ENCODE measurements around the gene STK32C.

The STK32C gene

GRCh38 chr10:132247943-132248342 lies 59.8 kb downstream of the STK32C start:
- TF ChIP-seq SUZ12 (IDR thresholded peaks at IDR 0.05; ENCODE audit: extremely low read depth, insufficient read depth, insufficient read length): no peak
- TF ChIP-seq ZNF274 (IDR thresholded peaks at IDR 0.05; ENCODE audit: low read depth, low read length): no peak
- no peak for TF ChIP-seq YY1 (IDR thresholded peaks at IDR 0.05; ENCODE audit: insufficient read depth, insufficient read length)
- no peaks in the 10 kb centered on the region for H3K36me3 ChIP-seq (ENCODE audit: insufficient read depth, insufficient read length, low read length)

GRCh38 chr10:132246296-132246695 lies 61.5 kb downstream of the STK32C start:
- H3K9ac ChIP-seq (ENCODE audit: insufficient read length, low read depth): no peak overlapping the region
- H3K36me3 ChIP-seq (ENCODE audit: insufficient read depth, insufficient read length, low read length): no peaks in the 10 kb centered on the region
- H3K4me3 ChIP-seq (ENCODE audit: insufficient read length, low read depth): no peak overlapping the region
- no peaks in the 10 kb centered on the region for H3K9me3 ChIP-seq (ENCODE audit: insufficient read depth, low read length)
- H3K27me3 ChIP-seq (ENCODE audit: insufficient read depth, insufficient read length): no peaks in the 10 kb centered on the region
- peaks cover 5% of the 10 kb centered on the region for H3K4me1 ChIP-seq (ENCODE audit: insufficient read depth, insufficient read length)
- no peak for TF ChIP-seq SUZ12 (IDR thresholded peaks at IDR 0.05; ENCODE audit: extremely low read depth, insufficient read depth, insufficient read length)
- no peak for TF ChIP-seq YY1 (IDR thresholded peaks at IDR 0.05; ENCODE audit: insufficient read depth, insufficient read length)
- TF ChIP-seq ZNF274 (IDR thresholded peaks at IDR 0.05; ENCODE audit: low read depth, low read length): no peak
- no peak for DNase-seq (ENCODE audit: low read depth, low spot score)

More at GRCh38 chr10:132247943-132248342, 59.8 kb downstream of the STK32C start:
- no peaks in the 10 kb centered on the region for H3K9me3 ChIP-seq (ENCODE audit: insufficient read depth, low read length)
- peaks cover 4% of the 10 kb centered on the region for H3K4me1 ChIP-seq (ENCODE audit: insufficient read depth, insufficient read length)
- no peak overlapping the region for H3K4me3 ChIP-seq (ENCODE audit: insufficient read length, low read depth)
- H3K9ac ChIP-seq (ENCODE audit: insufficient read length, low read depth): no peak overlapping the region
- DNase-seq (ENCODE audit: low read depth, low spot score): no peak
- no peaks in the 10 kb centered on the region for H3K27me3 ChIP-seq (ENCODE audit: insufficient read depth, insufficient read length)

GRCh38 chr10:132245056-132245455 lies 62.7 kb downstream of the STK32C start:
- H3K4me1 ChIP-seq (ENCODE audit: insufficient read depth, insufficient read length): peaks cover 5% of the 10 kb centered on the region
- TF ChIP-seq ZNF274 (IDR thresholded peaks at IDR 0.05; ENCODE audit: low read depth, low read length) (no peak), YY1 (IDR thresholded peaks at IDR 0.05; ENCODE audit: insufficient read depth, insufficient read length) (no peak), SUZ12 (IDR thresholded peaks at IDR 0.05; ENCODE audit: extremely low read depth, insufficient read depth, insufficient read length) (no peak)
- no peak for DNase-seq (ENCODE audit: low read depth, low spot score)

GRCh38 chr10:132243626-132244025 lies 64.1 kb downstream of the STK32C start:
- H3K9me3 ChIP-seq (ENCODE audit: insufficient read depth, low read length): no peaks in the 10 kb centered on the region
- TF ChIP-seq SUZ12 (IDR thresholded peaks at IDR 0.05; ENCODE audit: extremely low read depth, insufficient read depth, insufficient read length) (no peak), ZNF274 (IDR thresholded peaks at IDR 0.05; ENCODE audit: low read depth, low read length) (no peak), YY1 (IDR thresholded peaks at IDR 0.05; ENCODE audit: insufficient read depth, insufficient read length) (no peak)
- DNase-seq (ENCODE audit: low read depth, low spot score): no peak
- H3K36me3 ChIP-seq (ENCODE audit: insufficient read depth, insufficient read length, low read length): no peaks in the 10 kb centered on the region
- no peaks in the 10 kb centered on the region for H3K27me3 ChIP-seq (ENCODE audit: insufficient read depth, insufficient read length)
- no peak overlapping the region for H3K4me3 ChIP-seq (ENCODE audit: insufficient read length, low read depth)
- H3K4me1 ChIP-seq (ENCODE audit: insufficient read depth, insufficient read length): peaks cover 6% of the 10 kb centered on the region
- H3K9ac ChIP-seq (ENCODE audit: insufficient read length, low read depth): no peak overlapping the region

More at GRCh38 chr10:132245056-132245455, 62.7 kb downstream of the STK32C start:
- H3K27me3 ChIP-seq (ENCODE audit: insufficient read depth, insufficient read length): no peaks in the 10 kb centered on the region
- no peak overlapping the region for H3K4me3 ChIP-seq (ENCODE audit: insufficient read length, low read depth)
- H3K9me3 ChIP-seq (ENCODE audit: insufficient read depth, low read length): no peaks in the 10 kb centered on the region
- H3K36me3 ChIP-seq (ENCODE audit: insufficient read depth, insufficient read length, low read length): no peaks in the 10 kb centered on the region
- no peak overlapping the region for H3K9ac ChIP-seq (ENCODE audit: insufficient read length, low read depth)

GRCh38 chr10:132243141-132243540 lies 64.6 kb downstream of the STK32C start:
- Histone ChIP-seq H3K4me3 (ENCODE audit: insufficient read length, low read depth) (no peak overlapping the region), H3K4me1 (ENCODE audit: insufficient read depth, insufficient read length) (peaks cover 10% of the 10 kb centered on the region), H3K27me3 (ENCODE audit: insufficient read depth, insufficient read length) (no peaks in the 10 kb centered on the region), H3K9me3 (ENCODE audit: insufficient read depth, low read length) (no peaks in the 10 kb centered on the region), H3K9ac (ENCODE audit: insufficient read length, low read depth) (no peak overlapping the region), H3K36me3 (ENCODE audit: insufficient read depth, insufficient read length, low read length) (no peaks in the 10 kb centered on the region)
- TF ChIP-seq ZNF274 (IDR thresholded peaks at IDR 0.05; ENCODE audit: low read depth, low read length) (no peak), YY1 (IDR thresholded peaks at IDR 0.05; ENCODE audit: insufficient read depth, insufficient read length) (no peak), SUZ12 (IDR thresholded peaks at IDR 0.05; ENCODE audit: extremely low read depth, insufficient read depth, insufficient read length) (no peak)
- DNase-seq (ENCODE audit: low read depth, low spot score): no peak

GRCh38 chr10:132242103-132242840 lies 65.5 kb downstream of the STK32C start:
- Histone ChIP-seq H3K9me3 (ENCODE audit: insufficient read depth, low read length) (no peaks in the 10 kb centered on the region), H3K36me3 (ENCODE audit: insufficient read depth, insufficient read length, low read length) (no peaks in the 10 kb centered on the region), H3K27me3 (ENCODE audit: insufficient read depth, insufficient read length) (no peaks in the 10 kb centered on the region), H3K4me1 (ENCODE audit: insufficient read depth, insufficient read length) (peaks cover 13% of the 10 kb centered on the region), H3K9ac (ENCODE audit: insufficient read length, low read depth) (no peak overlapping the region), H3K4me3 (ENCODE audit: insufficient read length, low read depth) (no peak overlapping the region)
- no peak for DNase-seq (ENCODE audit: low read depth, low spot score)
- TF ChIP-seq ZNF274 (IDR thresholded peaks at IDR 0.05; ENCODE audit: low read depth, low read length) (no peak), YY1 (IDR thresholded peaks at IDR 0.05; ENCODE audit: insufficient read depth, insufficient read length) (no peak), SUZ12 (IDR thresholded peaks at IDR 0.05; ENCODE audit: extremely low read depth, insufficient read depth, insufficient read length) (no peak)

GRCh38 chr10:132241496-132241895 lies 66.3 kb downstream of the STK32C start:
- no peak for DNase-seq (ENCODE audit: low read depth, low spot score)
- TF ChIP-seq ZNF274 (IDR thresholded peaks at IDR 0.05; ENCODE audit: low read depth, low read length): no peak
- TF ChIP-seq YY1 (IDR thresholded peaks at IDR 0.05; ENCODE audit: insufficient read depth, insufficient read length): no peak
- TF ChIP-seq SUZ12 (IDR thresholded peaks at IDR 0.05; ENCODE audit: extremely low read depth, insufficient read depth, insufficient read length): no peak
- H3K27me3 ChIP-seq (ENCODE audit: insufficient read depth, insufficient read length): no peaks in the 10 kb centered on the region

More at GRCh38 chr10:132241496-132241895, 66.3 kb downstream of the STK32C start:
- Histone ChIP-seq H3K4me1 (ENCODE audit: insufficient read depth, insufficient read length) (peaks cover 13% of the 10 kb centered on the region), H3K9me3 (ENCODE audit: insufficient read depth, low read length) (no peaks in the 10 kb centered on the region), H3K9ac (ENCODE audit: insufficient read length, low read depth) (no peak overlapping the region), H3K4me3 (ENCODE audit: insufficient read length, low read depth) (no peak overlapping the region), H3K36me3 (ENCODE audit: insufficient read depth, insufficient read length, low read length) (no peaks in the 10 kb centered on the region)
